ENCODE data around the gene SMYD2.

DNA sequence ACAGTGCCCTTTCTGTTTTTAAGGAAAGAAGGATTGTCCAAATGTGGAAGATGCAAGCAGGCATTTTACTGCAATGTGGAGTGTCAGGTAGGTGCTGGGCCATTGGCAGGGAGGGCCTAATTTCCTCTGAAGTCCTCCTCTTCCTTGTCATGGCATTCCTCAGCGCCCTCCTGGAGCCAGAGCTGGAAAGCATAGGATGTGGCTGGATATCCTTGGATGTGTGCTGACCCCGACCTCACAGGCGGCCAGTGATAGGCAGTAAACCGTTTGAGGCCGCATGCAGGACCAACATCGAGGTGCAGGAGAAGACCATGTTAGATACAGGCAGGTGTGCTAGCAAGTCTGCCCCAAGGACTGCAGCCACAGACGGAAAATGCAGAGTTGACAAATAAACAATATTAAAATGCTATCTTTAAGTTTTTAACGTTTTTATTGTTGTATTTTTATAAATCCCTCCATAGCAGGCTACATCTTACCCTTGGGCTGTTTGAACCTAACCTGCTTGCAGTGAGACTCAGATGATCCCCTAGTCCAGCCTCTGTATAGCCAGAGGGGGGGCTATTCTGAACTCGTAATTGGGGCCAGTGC is 24.3 kb downstream of the SMYD2 start:
- TF ChIP-seq, protein P1, sequence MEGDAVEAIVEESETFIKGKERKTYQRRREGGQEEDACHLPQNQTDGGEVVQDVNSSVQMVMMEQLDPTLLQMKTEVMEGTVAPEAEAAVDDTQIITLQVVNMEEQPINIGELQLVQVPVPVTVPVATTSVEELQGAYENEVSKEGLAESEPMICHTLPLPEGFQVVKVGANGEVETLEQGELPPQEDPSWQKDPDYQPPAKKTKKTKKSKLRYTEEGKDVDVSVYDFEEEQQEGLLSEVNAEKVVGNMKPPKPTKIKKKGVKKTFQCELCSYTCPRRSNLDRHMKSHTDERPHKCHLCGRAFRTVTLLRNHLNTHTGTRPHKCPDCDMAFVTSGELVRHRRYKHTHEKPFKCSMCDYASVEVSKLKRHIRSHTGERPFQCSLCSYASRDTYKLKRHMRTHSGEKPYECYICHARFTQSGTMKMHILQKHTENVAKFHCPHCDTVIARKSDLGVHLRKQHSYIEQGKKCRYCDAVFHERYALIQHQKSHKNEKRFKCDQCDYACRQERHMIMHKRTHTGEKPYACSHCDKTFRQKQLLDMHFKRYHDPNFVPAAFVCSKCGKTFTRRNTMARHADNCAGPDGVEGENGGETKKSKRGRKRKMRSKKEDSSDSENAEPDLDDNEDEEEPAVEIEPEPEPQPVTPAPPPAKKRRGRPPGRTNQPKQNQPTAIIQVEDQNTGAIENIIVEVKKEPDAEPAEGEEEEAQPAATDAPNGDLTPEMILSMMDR (conservative IDR thresholded peaks at IDR 0.05; ENCODE audit: low read depth in 2 of 2) = no peak
- TF ChIP-seq JUNB (IDR thresholded peaks at IDR 0.05; ENCODE audit: unreplicated experiment) (no peak), STAT1 (IDR thresholded peaks at IDR 0.05; ENCODE audit: unreplicated experiment) (no peak)

Measured in GM23338 (cell line).